T-helper 2 cell (primary cell): ENCODE measurements around the gene PIP4K2A.
A peak's percentile ranks its signal among the peaks of the same experiment; 100 is the strongest.
"Not testable (repeated sequence)": the region's sequence is repeated elsewhere in the genome, so short reads cannot be mapped to it uniquely, and the experiment has no call there.

Source experiments
- DNase-seq, 5 experiments: peaks; one replicate each; pipeline versions ENCODE4 v3.0.0 to v3.0.0-alpha.2; 2012 to 2022
- total RNA-seq, 2 donors: gene quantifications; one replicate each; lab custom pipeline; 2026; lab: John Stamatoyannopoulos, UW

The PIP4K2A gene
- total RNA-seq = 192 to 250 reads per million in 2 donors

DNA sequence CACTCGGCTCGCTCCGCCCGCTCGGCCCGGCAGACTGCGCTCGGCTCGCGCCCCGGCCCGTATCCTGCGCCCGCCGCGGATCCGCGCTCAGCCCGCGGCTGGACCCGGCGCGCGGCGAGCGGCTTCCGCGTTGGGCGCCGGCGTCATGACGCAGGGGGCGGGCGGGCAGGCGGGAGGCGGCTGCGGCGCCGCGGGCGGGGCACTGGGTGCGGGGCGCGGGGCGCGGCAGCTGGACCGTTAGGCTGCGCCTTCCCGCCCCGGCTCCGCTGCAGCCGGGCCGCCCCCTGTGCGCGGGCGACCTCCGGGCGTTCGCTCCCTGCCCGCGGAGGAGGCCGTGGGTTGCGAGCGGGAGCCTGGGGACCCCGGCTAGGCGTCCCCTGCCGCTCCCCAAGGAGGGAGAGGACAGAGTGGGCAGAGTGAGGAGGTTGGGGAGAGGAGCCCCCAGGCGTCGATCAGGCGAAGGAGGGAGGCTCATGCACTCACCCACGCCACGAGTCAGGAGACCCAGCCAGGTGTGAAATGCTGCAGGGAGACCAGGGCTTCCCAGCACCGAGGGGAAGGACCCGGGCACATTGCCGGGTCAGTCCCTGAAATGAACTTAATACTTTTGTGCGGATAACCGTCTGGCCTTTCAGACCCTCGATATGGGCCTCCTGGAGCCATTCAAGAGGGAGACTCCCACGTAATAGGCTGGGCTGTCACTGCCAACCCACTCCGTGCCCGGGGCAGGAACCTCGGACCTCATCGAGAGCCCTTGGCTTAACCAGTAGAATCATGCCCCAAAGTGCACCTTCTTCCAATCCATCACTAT is at the start of gene PIP4K2A:
PIP4K2A (minus strand) TSS at position 100 of the 811 bp plus-strand sequence. CDS start 252 bp downstream, outside the sequence.
- peak; percentile 60 to 91 (median 72) for DNase-seq

DNA sequence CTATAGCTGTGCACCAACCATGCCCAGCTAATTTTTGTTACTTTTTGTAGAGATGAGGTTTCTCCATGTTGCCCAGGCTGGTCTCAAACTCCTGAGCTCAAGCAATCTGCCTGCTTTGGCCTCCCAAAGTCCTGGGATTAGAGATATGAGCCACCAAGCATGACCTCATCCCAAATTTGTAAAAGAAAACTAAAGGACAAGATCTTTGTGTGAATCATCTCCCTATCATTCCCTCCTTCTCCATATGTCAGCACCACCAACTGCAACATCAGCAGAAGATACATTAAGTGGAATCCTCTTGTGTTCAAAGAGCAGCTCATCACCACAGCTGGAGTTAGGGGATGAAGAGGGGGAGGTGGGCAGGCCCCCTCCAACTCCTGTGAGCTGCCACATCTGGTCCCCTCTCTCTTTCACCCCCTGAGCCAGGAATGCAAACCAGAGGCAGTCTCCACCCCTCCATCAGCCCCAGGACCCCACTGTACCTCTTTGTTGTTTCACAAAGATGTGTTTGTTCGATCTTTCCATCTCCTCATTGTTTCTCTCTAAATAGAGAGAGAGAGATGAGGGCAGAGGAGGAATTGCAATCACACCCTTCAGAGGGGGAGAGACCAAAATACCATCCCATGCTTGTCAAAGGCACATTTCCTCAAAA is 47.3 kb upstream of the PIP4K2A start:
- no peak for DNase-seq

DNA sequence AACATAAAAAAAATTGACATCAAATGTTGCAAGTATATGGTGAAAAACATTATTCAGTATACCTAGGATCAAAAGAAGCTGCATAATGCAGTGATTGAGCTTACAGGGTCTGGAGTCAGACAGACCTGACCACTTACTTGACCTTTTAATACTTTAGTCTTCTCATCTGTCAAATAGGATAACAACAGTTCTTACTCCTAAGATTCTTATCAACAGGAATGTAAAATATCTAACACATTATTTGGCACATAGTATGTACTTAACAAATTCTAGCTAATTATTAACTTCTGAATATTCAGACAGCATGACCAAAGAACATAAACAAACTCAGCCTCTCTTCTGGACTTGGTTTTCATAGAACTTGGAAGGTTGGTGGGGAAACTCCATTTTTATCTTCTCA is 45.6 kb upstream of the PIP4K2A start:
- no peak for DNase-seq

DNA sequence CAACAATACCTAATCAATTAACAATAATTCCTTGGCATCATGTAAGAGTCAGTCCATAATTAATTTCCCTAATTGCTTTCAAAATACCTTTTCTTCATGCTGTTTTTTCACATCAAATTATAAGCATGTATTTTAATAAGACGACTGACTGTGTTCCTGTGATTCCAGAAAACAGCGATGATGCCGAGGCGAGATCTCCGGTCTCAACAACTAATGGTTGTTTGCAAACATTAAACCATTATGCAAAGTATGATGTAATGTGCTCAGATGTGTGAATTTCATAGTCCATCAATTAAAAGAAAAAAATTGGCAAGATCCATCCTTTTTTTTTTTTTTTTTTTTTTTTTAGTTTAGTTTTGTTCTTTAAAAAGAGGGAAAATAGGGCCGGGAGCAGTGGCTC is 44.5 kb upstream of the PIP4K2A start:
- no peak for DNase-seq

DNA sequence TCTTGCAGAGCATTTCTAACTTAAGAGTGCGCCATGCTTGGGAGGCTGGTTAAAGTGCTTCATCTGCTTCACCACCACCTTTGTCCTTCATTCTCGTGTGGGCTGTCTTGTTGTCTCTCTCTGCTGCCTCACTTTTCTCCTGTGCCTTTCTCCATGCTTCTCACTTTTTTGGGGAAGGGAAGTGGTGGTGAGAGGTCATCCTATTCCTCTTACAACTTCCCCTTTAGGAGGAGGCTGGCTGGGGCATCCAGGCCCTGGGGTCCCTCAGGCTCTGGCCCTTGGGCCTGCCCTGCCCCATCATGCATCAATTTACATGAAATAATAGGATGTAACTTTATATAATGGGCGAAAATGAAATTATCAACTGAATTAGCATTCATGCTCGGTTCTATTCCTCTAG is 39.9 kb upstream of the PIP4K2A start:
- no peak for DNase-seq

DNA sequence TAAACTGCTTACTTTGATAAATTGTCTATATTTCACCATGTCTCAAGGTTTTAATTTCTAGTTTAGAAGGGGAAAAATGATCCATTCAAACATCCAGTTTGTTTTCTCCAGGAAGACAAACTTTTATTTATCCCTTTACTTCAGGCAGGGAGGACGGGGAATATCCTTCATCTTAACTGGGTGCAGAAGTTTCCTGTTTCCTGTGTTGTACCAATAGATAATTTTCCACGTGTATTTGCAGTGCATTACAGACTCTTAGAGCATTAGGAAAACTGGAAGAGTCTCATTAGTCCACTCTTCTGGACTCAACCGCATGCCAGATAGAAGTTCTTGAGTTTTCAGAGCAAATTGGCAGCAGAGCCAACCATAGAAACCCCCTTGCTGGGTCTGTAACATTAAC is 39.4 kb upstream of the PIP4K2A start:
- DNase-seq = no peak

DNA sequence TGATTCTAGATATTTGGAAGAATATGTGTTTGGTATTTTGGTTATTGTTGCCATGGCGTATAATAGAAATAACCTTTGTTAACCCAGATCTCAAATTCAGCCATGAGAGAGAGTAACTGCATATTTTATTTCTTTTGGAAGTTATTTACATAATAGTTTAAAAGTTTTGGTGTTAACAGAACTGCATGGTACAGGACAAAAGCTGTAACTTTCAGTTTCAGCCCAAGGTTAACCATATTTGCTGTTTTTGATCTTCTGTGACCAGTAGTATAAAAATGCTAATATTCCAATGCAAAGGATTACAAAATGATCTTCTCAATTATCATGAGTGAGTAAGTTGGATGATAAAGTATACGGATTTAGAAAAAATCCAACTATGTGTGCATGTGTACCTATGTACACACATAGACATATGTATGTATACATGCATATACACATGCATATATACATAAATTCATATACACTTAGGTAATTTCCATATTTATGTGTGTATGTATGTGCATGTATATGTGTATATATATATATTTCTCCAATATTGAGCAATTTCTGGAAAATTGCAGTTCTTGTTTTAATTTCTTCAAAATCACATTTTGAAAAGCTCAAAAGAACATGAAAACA is 38.0 kb upstream of the PIP4K2A start:
- no peak for DNase-seq

DNA sequence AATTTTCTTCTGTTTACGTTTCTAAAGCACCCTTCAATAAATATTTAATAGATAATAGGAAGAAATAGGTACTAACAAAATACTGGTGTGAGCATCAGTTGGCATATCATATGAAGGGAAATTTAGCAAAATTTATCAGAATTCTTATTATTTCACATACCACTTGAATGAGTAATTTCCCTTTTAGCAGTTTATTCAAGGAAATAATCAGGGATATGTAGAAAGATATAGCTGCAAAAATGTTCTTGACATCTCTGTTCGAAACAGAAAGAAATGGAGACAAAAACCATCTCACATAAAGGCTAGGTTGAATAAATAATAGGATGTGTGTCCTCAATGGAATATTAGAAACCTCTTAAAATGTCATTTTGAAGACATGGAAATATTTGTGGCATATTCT is 35.8 kb upstream of the PIP4K2A start:
- no peak for DNase-seq

DNA sequence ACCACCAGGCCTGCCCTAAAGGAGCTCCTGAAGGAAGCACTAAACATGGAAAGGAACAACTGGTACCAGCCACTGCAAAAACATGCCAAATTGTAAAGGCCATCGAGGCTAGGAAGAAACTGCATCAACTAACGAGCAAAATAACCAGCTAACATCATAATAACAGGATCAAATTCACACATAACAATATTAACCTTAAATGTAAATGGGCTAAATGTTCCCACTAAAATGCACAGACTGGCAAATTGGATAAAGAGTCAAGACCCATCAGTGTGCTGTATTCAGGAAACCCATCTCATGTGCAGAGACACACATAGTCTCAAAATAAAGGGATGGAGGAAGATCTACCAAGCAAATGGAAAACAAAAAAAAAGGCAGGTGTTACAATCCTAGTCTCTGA is 30.5 kb upstream of the PIP4K2A start:
- DNase-seq = not testable (repeated sequence)

DNA sequence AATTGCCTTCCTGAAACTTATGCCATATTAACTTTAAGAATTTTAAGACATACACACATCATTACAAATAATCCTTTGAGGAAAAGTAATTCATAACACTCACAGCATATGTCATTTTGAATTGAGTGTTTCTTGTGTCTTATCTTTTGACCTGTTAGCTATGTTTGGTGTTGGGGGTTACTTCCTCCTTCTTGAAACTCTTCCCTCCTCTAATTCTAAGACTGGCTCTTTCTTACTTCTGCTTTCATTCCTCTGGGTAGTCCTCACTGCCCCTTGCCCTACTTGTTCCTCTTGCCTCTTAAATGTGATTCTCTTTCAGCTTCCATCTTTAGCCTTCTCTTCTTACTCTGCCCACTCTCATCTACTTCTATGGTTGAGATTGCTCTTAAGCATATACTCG is 28.3 kb upstream of the PIP4K2A start:
- DNase-seq = no peak

DNA sequence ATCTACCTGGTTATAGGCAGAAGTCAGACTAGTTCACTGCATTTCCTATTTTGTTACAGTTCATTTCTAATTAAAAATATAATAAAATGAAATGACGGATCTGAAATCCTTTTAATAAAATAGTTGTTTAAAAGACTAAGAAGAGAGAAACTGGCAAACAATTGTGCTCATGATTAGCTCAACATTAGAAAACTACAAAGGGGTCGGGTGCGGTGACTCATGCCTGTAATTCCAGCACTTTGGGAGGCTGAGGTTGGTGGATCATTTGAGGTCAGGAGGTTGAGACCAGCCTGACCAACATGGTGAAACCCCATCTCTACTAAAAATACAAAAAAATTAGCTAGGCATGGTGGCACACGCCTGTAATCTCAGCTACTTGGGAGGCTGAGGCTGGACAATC is 27.3 kb upstream of the PIP4K2A start:
- not testable (repeated sequence) for DNase-seq

DNA sequence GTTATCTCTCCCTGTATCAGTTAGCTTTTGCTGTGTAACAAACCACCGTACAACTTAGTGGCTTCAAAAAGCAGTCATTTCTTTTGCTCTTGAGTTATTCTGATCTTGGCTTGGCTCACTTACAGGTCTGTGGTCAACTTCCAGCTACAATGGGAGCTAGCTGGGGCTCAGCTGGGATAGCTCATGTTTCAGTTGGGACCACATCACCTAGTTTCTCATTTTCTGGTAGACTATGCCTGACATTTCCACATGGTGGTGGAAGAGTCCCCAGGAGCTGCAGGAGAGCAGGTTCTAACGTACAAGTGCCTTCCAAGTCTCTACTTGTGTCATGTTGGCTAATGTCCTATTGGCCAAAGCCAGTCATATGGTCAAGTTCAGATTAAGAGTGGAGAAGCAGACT is 25.8 kb upstream of the PIP4K2A start:
- DNase-seq = no peak

DNA sequence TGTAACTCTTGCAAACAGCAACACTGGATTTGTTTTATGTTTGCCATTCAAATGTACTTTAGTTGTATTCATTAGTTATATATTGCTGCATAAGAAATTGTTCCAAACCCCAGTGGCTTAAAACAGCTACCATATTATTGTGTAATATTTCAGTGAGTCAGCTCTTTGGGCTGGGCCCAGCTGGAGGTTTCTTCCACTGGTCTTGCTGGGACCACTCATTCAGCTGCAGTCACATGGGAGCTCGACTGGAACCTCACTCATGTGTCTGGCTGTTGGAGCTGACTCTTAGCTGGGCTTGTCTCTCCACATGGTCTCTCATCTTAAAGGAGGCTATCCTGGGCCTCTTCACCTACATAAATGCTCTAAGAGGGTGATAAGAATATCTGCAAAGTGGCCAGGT is 23.2 kb upstream of the PIP4K2A start:
- no peak for DNase-seq

DNA sequence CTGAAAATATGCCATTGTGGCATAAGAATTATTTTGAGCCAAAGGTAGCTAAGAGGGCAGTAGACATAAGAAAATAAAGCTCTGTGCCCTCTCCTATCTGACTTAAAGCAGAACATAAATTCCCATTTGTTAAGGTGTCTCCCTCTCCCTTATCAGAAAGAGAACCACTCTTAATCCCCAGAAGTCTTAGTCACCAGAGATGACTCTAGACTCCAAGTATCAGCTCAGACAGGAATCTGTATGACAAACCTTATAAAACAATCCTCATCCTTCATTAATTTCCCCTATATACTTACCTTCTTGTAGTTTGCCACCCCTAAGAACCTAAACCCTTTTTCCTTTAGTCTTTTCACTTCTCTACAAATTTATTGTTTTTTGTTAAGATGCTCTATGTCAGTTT is 21.8 kb upstream of the PIP4K2A start:
- no peak for DNase-seq

DNA sequence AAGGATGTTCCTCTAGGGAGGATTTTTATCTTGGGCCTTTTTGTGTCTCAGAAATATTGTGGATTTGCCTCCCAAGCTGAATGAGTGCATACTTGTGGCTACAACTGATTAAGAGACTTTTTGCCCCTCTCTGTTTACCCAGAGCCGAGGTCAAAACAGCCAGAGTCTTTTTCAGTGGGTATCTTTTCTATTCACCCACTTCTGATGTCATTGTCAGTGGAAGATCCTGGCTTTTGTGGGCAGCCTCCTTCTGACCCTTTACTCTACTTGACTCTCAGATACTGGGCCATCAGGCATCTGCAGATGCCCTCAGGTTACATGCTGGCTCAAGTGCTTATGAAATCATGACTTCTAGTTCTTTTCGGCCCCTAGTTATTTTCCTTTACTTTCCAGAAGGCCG is 19.6 kb upstream of the PIP4K2A start:
- no peak for DNase-seq

DNA sequence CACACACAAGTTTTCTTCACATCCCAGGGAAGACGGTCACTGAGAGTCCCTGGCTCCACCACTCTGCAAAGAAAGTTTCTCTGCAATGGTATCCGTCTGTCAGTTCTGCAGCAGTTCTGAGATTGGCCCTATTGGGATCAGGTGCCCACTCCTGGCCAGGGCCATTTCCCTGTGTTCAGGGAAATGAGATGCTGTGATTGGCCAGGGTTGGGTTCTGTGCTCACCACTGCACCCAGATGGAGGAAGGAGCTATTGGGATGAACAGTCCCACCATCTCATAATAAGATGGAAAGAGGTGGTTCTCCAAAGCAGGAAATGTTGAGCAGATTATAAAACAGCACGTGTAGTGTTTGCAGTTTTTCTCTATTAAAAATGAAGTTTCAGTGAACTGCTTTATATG is 13.3 kb upstream of the PIP4K2A start:
- no peak for DNase-seq

DNA sequence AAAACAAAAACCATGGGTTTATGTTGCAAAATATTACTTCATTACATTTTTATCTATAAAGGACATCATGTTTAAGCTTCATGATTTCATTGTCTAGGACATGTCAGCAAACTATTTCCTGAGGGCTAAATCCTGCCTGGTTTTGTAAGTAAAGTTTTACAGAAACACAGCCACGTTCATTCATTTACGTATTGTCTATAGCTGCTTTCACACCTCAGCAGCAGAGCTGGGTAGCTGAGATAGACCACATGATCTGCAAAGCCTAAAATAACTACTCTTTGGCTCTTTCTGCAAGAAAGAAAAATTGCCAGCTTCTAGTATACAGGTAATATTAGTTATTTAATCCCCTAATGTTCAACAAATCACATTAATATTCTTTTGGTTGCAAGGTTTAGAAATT is 12.7 kb upstream of the PIP4K2A start:
- peak in 2 of 5 experiments; percentile 19 to 20 for DNase-seq

DNA sequence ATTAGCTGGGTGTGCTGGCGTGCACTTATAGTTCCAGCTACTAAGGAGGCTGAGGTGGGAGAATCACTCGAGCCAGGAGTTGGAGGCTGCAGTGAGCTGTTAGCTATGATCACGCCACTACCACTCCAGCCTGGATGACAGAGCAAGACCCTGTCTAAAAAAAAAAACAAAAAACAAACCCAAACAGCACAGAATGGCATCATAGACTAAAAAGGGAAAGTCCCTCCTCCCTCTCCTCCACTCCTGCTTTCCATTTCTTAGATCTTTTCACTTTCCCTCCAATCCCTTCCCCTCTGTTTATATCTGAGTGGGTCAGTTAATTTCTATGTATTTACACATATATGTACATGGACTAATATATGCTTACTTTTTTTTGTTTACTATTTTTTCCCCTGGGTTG is 10.4 kb upstream of the PIP4K2A start:
- no peak for DNase-seq

DNA sequence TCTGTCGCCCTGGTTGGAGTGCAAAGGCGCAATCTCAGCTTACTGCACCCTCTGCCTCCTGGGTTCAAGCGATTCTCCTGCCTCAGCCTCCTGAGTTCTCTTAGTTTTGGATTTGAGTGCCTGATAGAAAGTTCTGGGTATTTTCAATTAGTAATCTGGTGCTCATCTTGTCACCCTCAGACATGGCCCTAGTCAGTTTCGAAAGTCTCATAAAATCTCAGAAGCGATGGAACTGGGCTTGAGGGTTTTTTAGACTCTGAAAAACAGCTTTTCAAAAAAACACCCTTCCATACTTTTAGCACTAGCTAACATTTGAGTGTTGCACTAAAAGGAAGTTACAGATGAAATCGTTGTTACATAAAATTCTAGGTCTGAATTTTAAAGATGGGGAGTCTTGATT is 9.4 kb upstream of the PIP4K2A start:
- no peak for DNase-seq

DNA sequence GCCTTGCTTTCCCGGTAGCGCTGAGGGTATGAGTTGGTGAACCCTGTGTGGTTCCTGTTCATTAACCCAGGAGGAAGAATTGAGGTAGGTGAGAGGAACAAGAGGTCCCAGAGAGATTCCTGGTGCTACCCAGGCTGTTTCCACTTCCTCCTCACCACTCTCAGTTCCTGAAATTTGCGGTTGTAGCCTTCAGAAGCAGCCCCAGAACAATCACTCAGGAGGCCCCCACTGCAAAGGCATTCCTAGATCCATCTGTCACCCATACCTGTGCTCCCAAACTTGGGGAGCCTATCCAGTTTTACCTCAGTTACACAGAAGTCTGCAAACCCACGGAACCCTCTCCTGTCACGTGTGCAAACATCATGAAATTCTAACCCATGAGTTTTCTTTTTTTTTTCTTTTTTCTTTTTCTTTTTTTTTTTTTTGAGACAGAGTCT is 9.0 kb upstream of the PIP4K2A start:
- DNase-seq = no peak

DNA sequence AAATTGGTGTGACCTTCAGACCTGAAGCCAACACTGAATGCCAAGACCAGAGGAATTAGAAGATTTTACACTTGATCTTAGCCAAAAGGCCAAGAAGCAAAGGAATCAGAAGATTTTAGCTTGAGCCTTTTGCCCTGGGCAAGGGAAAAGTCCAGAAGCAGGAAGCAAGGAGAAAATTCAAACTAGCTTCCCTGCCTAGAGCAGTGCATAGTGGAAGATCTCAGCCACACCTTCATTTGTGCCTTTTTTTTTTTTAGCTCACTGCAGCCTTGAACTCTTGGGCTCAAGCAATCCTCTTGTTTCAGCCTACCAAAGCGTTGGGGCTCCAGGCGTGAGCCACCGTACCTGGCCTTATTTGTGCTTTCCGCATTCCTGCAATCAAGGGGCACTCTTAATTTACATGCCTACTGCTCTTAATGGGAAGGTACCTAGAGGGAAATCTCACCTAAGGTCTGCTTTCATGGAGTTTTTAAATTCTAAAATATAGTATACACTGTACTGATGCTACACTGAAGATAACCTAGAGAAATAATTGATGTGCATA is 8.3 kb upstream of the PIP4K2A start:
- no peak for DNase-seq

DNA sequence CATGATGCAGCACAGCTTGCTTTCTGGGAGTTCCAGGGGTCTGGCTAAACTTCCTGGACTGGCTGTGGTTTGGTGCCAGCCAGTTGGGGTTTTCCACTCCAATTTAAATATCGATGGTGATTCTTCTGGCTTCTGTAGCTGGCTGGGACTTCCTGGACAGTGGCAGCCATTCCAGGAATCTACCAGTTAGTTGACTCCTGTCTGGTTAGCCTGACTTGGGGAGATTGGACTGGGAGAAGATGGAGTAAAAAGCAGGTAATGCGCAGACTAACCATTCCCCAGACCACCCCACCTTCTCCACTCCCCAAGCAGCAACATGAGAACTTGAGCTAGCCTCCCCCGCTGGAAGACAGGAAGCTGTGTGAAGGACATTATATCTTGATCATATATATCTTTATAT is 6.3 kb upstream of the PIP4K2A start:
- no peak for DNase-seq

DNA sequence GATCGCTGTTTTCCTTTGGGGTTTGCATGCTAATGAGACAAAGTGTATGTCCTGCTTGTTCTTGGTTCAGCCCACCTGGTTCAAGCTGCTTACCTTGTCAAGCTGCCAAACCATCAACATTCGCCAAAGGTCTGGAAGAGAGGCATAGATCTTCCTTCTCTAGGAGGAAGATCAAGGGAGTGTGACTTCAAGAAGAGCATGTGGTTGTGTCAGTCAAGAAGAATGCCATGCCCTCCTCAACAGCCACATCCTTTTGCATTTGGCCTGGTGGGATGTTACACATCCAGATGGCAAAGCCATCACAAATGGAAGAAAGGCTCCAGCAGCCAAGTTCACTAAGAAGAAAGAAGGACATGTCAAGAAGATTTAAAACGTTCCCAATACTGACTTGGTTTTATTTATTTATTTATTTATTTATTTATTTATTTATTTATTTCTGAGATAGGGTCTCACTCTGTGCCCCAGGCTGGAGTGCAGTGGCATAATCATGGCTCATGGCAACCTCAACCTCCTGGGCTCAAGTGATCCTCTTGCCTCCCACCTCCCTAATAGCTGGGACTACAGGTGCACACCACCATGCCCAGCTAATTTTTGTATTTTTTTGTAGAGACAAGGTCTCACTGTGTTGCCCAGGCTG is 5.1 kb upstream of the PIP4K2A start:
- DNase-seq = no peak
